GM18519 (cell line): ENCODE data around the gene CRAT.

ENCODE experiments used
- ATAC-seq: cut with Tn5 transposase; IDR thresholded peaks from one replicate; pipeline ENCODE4 v1.9.1; 2021; ENCODE audit warnings: mild to moderate bottlenecking, moderate library complexity; ENCODE audit not compliant: unreplicated experiment, low FRiP score

The CRAT gene

GRCh38 chr9:129095170-129095667 is 15.4 kb downstream of the CRAT start:
- no peak for ATAC-seq

- ATAC-seq = no peak
Observed at GRCh38 chr9:129094387-129095169, 16.0 kb downstream of the CRAT start.

- no peak for ATAC-seq
Observed at GRCh38 chr9:129093602-129094386, 16.8 kb downstream of the CRAT start.

- no peak for ATAC-seq
Observed at GRCh38 chr9:129089246-129089645, 21.3 kb downstream of the CRAT start.

GRCh38 chr9:129084087-129084486 is 26.5 kb downstream of the CRAT start:
- ATAC-seq = no peak

GRCh38 chr9:129081388-129081904 is 29.1 kb downstream of the CRAT start:
- ATAC-seq = no peak

GRCh38 chr9:129080601-129081387 is 29.8 kb downstream of the CRAT start, which contains the start of gene DOLPP1:
DOLPP1 (plus strand) TSS chr9:129081111; CDS start chr9:129081132, 21 bp downstream.
- ATAC-seq = peak; percentile 88

GRCh38 chr9:129080298-129080600 is 30.3 kb downstream of the CRAT start:
- ATAC-seq = no peak

GRCh38 chr9:129079829-129080228 is 30.8 kb downstream of the CRAT start:
- no peak for ATAC-seq

- ATAC-seq = no peak
Observed at GRCh38 chr9:129078691-129079503, 31.7 kb downstream of the CRAT start.

- no peak for ATAC-seq
Observed at GRCh38 chr9:129077236-129077635, 33.4 kb downstream of the CRAT start.

GRCh38 chr9:129076640-129077037 is 34.0 kb downstream of the CRAT start:
- ATAC-seq = no peak

GRCh38 chr9:129075996-129076639 is 34.5 kb downstream of the CRAT start:
- no peak for ATAC-seq

- no peak for ATAC-seq
Observed at GRCh38 chr9:129074106-129074505, 36.5 kb downstream of the CRAT start.

GRCh38 chr9:129073404-129073803 is 37.2 kb downstream of the CRAT start:
- ATAC-seq = no peak

GRCh38 chr9:129072171-129072570 is 38.4 kb downstream of the CRAT start:
- no peak for ATAC-seq

GRCh38 chr9:129071526-129072126 is 39.0 kb downstream of the CRAT start:
- no peak for ATAC-seq

- ATAC-seq = no peak
Observed at GRCh38 chr9:129070696-129071525, 39.7 kb downstream of the CRAT start.
